Esophagus (tissue), 2 donors: ENCODE results near the gene PNPLA6. TPM values are rescaled to one million over a fixed set of nuclear protein-coding genes. Genes with fewer than 3 reads are reported as not detected.

Experiments
- H3K27ac ChIP-seq, 2 donors: one replicate each; pipeline ENCODE4 v1.5.1; 2013; ENCODE audit warnings: low read depth in 2 of 2, mild to moderate bottlenecking in 2 of 2, inconsistent platforms in 1 of 2, low read length in 1 of 2, moderate library complexity in 1 of 2
- H3K27me3 ChIP-seq, 2 donors: one replicate each; pipeline ENCODE4 v1.6.1; 2013; ENCODE audit warnings: low read length in 2 of 2, control low read depth in 1 of 2, mild to moderate bottlenecking in 1 of 2; ENCODE audit not compliant: insufficient read depth in 2 of 2, control insufficient read depth in 1 of 2
- H3K36me3 ChIP-seq, 2 donors: one replicate each; pipeline ENCODE4 v1.6.1; 2013; ENCODE audit warnings: low read length in 1 of 2; ENCODE audit not compliant: control insufficient read depth in 2 of 2, insufficient read depth in 2 of 2
- H3K4me1 ChIP-seq, 2 donors: one replicate each; pipeline ENCODE4 v1.6.1; 2013; ENCODE audit warnings: low read length in 1 of 2; ENCODE audit not compliant: control insufficient read depth in 2 of 2, insufficient read depth in 2 of 2
- H3K4me3 ChIP-seq, 2 donors: one replicate each; pipeline ENCODE4 v1.5.1; 2013; ENCODE audit warnings: low read length in 2 of 2, mild to moderate bottlenecking in 2 of 2, low read depth in 1 of 2, moderate library complexity in 1 of 2
- H3K9me3 ChIP-seq, 2 donors: one replicate each; pipeline ENCODE4 v1.6.1; 2013; ENCODE audit warnings: mild to moderate bottlenecking in 2 of 2, low read depth in 1 of 2, low read length in 1 of 2, moderate library complexity in 1 of 2; ENCODE audit not compliant: control insufficient read depth in 2 of 2, insufficient read depth in 1 of 2
- WGBS, 2 donors: extraction: QIAGEN DNeasy Blood & Tissue Kit; methylation state at CpG; one replicate each; pipeline ENCODE4 v1.1.7; 2013; 5-methylcytosine and 5-hydroxymethylcytosine counted together
- polyA plus RNA-seq, 2 donors: library from polyadenylated mRNA; stranded (reverse); fragments of 200-250 nt; gene quantifications; one replicate each; pipeline ENCODE4 v1.2.3, GENCODE V29; 2013
- donor health status: healthy with polysubstance abuse.
- donor health status: Bipolar disorder and iron deficiency.

Gene PNPLA6
- polyA plus RNA-seq, 2 donors, result 27.2 to 47.7 TPM

DNA sequence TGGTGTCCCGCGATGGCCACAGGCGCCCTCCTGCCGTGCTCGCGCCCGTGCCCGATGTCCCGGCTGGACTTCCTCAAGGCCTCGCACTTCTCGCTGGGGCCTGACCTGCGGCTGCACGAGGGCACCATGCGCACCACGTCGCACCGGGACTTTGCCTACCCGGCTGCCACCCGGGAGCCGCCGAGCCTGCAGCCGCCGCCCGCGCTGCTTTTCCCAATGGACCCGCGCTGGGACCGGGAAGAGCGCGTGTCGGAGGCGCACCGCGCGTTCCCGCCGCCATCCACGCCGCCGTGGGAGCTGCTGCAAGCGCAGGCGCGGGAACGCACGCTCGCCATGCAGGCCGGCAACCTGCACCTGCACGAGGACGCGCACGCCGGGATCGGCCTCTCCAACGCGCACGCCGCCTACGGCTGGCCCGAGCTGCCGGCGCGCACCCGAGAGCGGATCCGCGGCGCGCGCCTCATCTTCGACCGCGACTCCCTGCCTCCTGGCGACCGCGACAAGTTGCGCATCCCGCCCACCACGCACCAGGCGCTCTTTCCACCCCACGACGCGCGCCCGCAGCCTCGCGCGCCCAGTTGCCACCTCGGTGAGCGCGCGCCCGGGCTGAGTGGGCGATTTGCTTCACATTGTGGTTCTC, 34.6 kb upstream of the PNPLA6 start:
- Histone ChIP-seq H3K36me3 (no peaks in the 10 kb centered on the region), H3K4me3 (peak overlapping the region; percentile 23 to 40), H3K27ac (no peak overlapping the region), H3K27me3 (no peaks in the 10 kb centered on the region), H3K4me1 (peaks cover 3 to 5% of the 10 kb centered on the region in 2 donors), H3K9me3 (peaks cover 0 to 2% of the 10 kb centered on the region in 2 donors)
- WGBS, 2 donors, result 3% methylated on average over 85 to 93 of the region's 93 CpGs

DNA sequence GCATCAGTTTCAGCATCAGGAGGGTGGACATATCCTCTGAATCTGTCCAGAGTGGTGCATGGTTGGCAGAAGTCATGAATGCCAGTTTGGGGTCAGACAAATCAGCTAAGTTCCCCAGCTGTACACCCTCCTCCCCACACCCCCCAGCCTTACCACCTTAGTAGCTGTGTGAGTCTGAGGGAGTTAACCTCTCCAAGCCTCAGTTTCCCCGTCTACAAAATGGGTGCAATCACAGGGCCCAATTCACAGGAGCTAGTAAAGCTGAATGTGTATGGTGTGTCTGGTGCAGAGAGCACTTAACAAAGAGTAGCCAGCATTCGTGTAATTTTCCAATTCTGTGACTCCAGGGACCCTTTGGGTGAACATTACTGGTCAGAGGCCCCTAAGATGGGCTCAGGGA, 33.0 kb upstream of the PNPLA6 start:
- H3K27ac ChIP-seq, result no peak overlapping the region
- H3K9me3 ChIP-seq, result peaks cover 0 to 2% of the 10 kb centered on the region in 2 donors
- H3K4me3 ChIP-seq, result no peak overlapping the region
- no peaks in the 10 kb centered on the region for H3K36me3 ChIP-seq
- peaks cover 7 to 9% of the 10 kb centered on the region in 2 donors for H3K4me1 ChIP-seq
- WGBS, 2 donors, result 47 to 70% methylated on average over 2 of the region's 2 CpGs
- H3K27me3 ChIP-seq, result no peaks in the 10 kb centered on the region

- Histone ChIP-seq H3K4me1 (peaks cover 7 to 9% of the 10 kb centered on the region in 2 donors), H3K27me3 (no peaks in the 10 kb centered on the region), H3K9me3 (peaks cover 0 to 2% of the 10 kb centered on the region in 2 donors), H3K4me3 (no peak overlapping the region), H3K27ac (no peak overlapping the region), H3K36me3 (no peaks in the 10 kb centered on the region)
- 82 to 87% methylated on average over 6 of the region's 6 CpGs for WGBS, 2 donors
Measured at GRCh38 chr19:7504684-7505083, 30.8 kb upstream of the PNPLA6 start.

- H3K4me3 ChIP-seq, result no peak overlapping the region
Measured at GRCh38 chr19:7505288-7505681, 30.2 kb upstream of the PNPLA6 start.

DNA sequence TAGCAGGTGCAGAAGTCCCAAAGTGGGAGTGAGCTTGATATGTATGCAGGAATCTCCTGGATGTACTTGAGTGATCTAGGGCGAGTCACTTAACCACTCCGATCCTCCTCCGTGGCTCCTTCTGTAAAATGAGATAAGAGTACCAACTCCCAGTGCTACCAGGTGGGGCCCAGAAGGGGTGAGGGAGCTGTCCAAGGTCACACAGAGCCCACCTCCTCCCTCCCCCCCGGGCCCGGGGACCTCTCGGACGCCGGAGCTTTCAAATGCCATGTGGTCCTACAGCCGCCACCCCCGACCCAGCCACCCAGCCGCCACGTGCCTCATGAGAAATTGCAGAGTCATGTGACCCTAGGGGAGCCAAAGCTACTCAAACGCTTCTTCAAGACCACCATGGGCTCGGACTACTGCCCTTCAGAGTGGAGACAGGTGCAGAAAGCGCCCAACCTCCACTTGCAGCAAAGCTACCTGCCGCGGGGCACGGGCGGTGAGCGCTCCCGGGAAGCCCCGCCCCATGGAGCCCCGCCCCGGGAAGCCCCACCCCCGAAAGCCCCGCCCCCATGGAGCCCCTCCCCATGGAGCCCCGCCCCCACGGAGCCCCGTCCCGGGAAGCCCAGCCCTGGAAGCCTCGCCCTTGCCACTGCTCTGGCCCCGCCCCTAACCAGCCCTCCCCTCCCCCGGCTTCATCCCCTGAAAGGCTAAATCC, 29.7 kb upstream of the PNPLA6 start:
- Histone ChIP-seq H3K9me3 (peaks cover 0 to 2% of the 10 kb centered on the region in 2 donors), H3K27ac (peak overlapping the region in 1 of 2 donors; percentile 18), H3K36me3 (no peaks in the 10 kb centered on the region), H3K4me1 (peaks cover 4 to 9% of the 10 kb centered on the region in 2 donors), H3K27me3 (no peaks in the 10 kb centered on the region), H3K4me3 (no peak overlapping the region)
- WGBS, 2 donors, result 3 to 8% methylated on average over 22 to 33 of the region's 33 CpGs

More at GRCh38 chr19:7505288-7505681, 30.2 kb upstream of the PNPLA6 start:
- Histone ChIP-seq H3K27me3 (no peaks in the 10 kb centered on the region), H3K36me3 (no peaks in the 10 kb centered on the region), H3K9me3 (peaks cover 0 to 2% of the 10 kb centered on the region in 2 donors), H3K27ac (no peak overlapping the region), H3K4me1 (peaks cover 7 to 9% of the 10 kb centered on the region in 2 donors)
- 34 to 51% methylated on average over 19 of the region's 19 CpGs for WGBS, 2 donors

- peaks cover 2 to 6% of the 10 kb centered on the region in 2 donors for H3K4me1 ChIP-seq
- WGBS, 2 donors, result 46 to 47% methylated on average over 19 to 20 of the region's 20 CpGs
- H3K27me3 ChIP-seq, result no peaks in the 10 kb centered on the region
- H3K36me3 ChIP-seq, result no peaks in the 10 kb centered on the region
- peaks cover 0 to 2% of the 10 kb centered on the region in 2 donors for H3K9me3 ChIP-seq
- no peak overlapping the region for H3K4me3 ChIP-seq
- H3K27ac ChIP-seq, result peak overlapping the region in 1 of 2 donors; percentile 18
Measured at GRCh38 chr19:7506385-7507328, 28.9 kb upstream of the PNPLA6 start.

DNA sequence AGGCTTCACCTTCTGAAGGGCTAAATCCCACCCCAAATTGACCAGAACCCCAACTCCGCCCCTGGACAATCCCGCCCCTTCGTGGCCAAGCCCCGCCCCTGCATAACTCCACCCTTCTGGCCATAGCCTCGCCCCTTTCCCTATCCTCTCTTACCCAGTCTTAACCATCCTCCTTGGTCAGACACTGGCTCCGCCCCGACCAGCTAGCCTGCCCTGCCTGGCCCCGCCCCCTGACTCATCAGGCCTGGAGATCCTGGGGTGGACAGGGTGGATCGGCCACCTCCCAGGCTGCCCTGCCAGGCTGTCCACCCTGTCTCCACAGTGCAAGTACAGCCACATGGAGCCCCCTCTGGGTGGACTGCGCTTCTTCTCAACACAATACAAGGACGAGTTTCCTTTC, 27.6 kb upstream of the PNPLA6 start:
- 35 to 38% methylated on average over 11 of the region's 11 CpGs for WGBS, 2 donors

GRCh38 chr19:7509625-7510024, 25.9 kb upstream of the PNPLA6 start:
- WGBS, 2 donors, result 21 to 42% methylated on average over 3 of the region's 3 CpGs
- Histone ChIP-seq H3K4me1 (peaks cover 2 to 6% of the 10 kb centered on the region in 2 donors), H3K36me3 (no peaks in the 10 kb centered on the region), H3K27ac (no peak overlapping the region), H3K9me3 (peaks cover 0 to 2% of the 10 kb centered on the region in 2 donors), H3K4me3 (no peak overlapping the region), H3K27me3 (no peaks in the 10 kb centered on the region)

More for the DNA sequence above, 27.6 kb upstream of the PNPLA6 start:
- Histone ChIP-seq H3K4me1 (peaks cover 2 to 6% of the 10 kb centered on the region in 2 donors), H3K9me3 (peaks cover 0 to 2% of the 10 kb centered on the region in 2 donors), H3K4me3 (no peak overlapping the region), H3K36me3 (no peaks in the 10 kb centered on the region), H3K27me3 (no peaks in the 10 kb centered on the region), H3K27ac (no peak overlapping the region)

DNA sequence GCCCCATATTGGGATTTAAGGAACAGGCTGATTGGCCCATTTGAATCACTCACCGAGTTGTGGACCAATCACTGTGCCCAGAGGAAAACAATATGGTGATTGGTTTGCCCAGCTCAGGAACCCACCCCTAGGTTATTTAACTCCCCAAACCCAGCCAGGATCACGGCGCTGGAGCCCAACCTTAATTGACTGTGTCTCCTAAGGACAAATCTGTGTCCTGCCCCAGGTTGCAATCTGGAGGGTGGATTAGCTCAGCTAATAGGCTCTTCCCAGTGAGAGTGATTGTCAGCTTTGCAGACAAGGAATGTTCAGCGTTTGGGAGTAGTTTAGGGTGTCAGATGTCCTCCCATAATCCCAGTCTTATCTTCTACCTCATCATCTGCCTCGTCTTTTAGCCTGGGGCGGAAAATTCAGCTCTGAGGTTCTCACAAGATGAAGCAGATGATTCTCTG, 23.1 kb upstream of the PNPLA6 start:
- 51 to 56% methylated on average over 6 of the region's 6 CpGs for WGBS, 2 donors
- Histone ChIP-seq H3K27me3 (no peaks in the 10 kb centered on the region), H3K9me3 (no peaks in the 10 kb centered on the region), H3K27ac (no peak overlapping the region), H3K4me3 (no peak overlapping the region), H3K36me3 (no peaks in the 10 kb centered on the region), H3K4me1 (peaks cover 0 to 8% of the 10 kb centered on the region in 2 donors)
